Endothelial cell of umbilical vein (primary cell): Measurements from ENCODE around the gene RFX7. TPM values are rescaled to one million over a fixed set of nuclear protein-coding genes. Genes with fewer than 3 reads are reported as not detected.

ENCODE experiments used
- BruUV-seq: library from RNA; stranded (reverse); fragments of 400-500 nt; replicated peaks from 2 replicates; lab custom pipeline; 2021; lab: Mats Ljungman, UMichigan
- CTCF ChIA-PET: fragments of 300-600, 350-600 bp; sonication (Branson Sonifier 250); formaldehyde crosslinking; loops from one replicate; lab custom pipeline; 2021; ENCODE audit warnings: antibody characterized with exemption, inconsistent platforms; lab: Charles Lee
- POLR2A ChIA-PET: fragments of 300-600, 350-600 bp; sonication (Branson Sonifier 250); formaldehyde crosslinking; loops from one replicate; lab custom pipeline; 2021; ENCODE audit warnings: antibody characterized with exemption, inconsistent platforms; lab: Charles Lee
- DNase-seq: peaks from one replicate; pipeline ENCODE4 v3.0.0-alpha.2; 2011; ENCODE audit warnings: low read depth, low spot score
- FAIRE-seq: peaks from 2 replicates; lab custom pipeline; 2011; peaks lifted over from hg19 to GRCh38; lab: Jason Lieb, UNC
- H2AFZ ChIP-seq: 2 replicates; pipeline ENCODE4 v1.6.0; 2012; ENCODE audit warnings: low read depth, low read length, control low read depth, inconsistent platforms
- H3K27ac ChIP-seq: 2 replicates; pipeline ENCODE4 v1.5.1; 2011; ENCODE audit warnings: low read depth, mild to moderate bottlenecking, control low read depth, low read length, moderate library complexity; ENCODE audit not compliant: insufficient read depth
- H3K27me3 ChIP-seq, 2 experiments: 2 replicates each; pipeline versions ENCODE4 v1.6.0 to v1.6.1; 2011; ENCODE audit warnings: low read length in 2 of 2, mixed read lengths in 1 of 2; ENCODE audit not compliant: control insufficient read depth in 2 of 2, insufficient read depth in 2 of 2
- H3K36me3 ChIP-seq, 2 experiments: 2 replicates in 1 of 2; 3 replicates in 1 of 2; pipeline ENCODE4 v1.5.1; 2011; ENCODE audit warnings: low read length in 2 of 2, mild to moderate bottlenecking in 1 of 2, moderate library complexity in 1 of 2; ENCODE audit not compliant: control insufficient read depth in 2 of 2, insufficient read depth in 2 of 2; ENCODE audit errors: extremely low read depth in 1 of 2
- H3K4me1 ChIP-seq: 3 replicates; pipeline ENCODE4 v1.5.1; 2011; ENCODE audit warnings: mild to moderate bottlenecking, low read length; ENCODE audit not compliant: control insufficient read depth, insufficient read depth; ENCODE audit errors: extremely low read depth
- H3K4me2 ChIP-seq: 2 replicates; pipeline ENCODE4 v1.6.1; 2011; ENCODE audit warnings: low read length, control low read depth, mixed read lengths; ENCODE audit not compliant: insufficient read depth
- H3K4me3 ChIP-seq, 3 experiments: fragments of 200-600 bp in 1 of 3; sonication (generic), shearing (Covaris generic) in 1 of 3; replicated peaks in 1 of 3; 2 replicates each; pipeline ENCODE4 v1.5.1; 2011 to 2016; ENCODE audit warnings: control low read depth in 3 of 3, low read length in 3 of 3, mild to moderate bottlenecking in 2 of 3, inconsistent platforms in 1 of 3, low read depth in 1 of 3, moderate library complexity in 1 of 3; ENCODE audit not compliant: insufficient read depth in 1 of 3
- H3K79me2 ChIP-seq: 2 replicates; pipeline ENCODE4 v1.6.0; 2012; ENCODE audit warnings: low read length, inconsistent platforms; ENCODE audit not compliant: control insufficient read depth, insufficient read depth
- H3K9ac ChIP-seq: replicated peaks from 2 replicates; pipeline ENCODE3; 2011; ENCODE audit warnings: low read length, control low read depth; ENCODE audit not compliant: insufficient read depth; ENCODE audit errors: extremely low read depth
- H3K9me1 ChIP-seq: replicated peaks from 3 replicates; pipeline ENCODE4 v1.6.0; 2011; ENCODE audit warnings: mild to moderate bottlenecking, low read length; ENCODE audit not compliant: control insufficient read depth, insufficient read depth; ENCODE audit errors: extremely low read depth
- H3K9me3 ChIP-seq: replicated peaks from 2 replicates; pipeline ENCODE4 v1.5.1; 2012; ENCODE audit warnings: low read length, inconsistent platforms; ENCODE audit not compliant: control insufficient read depth, insufficient read depth
- H4K20me1 ChIP-seq: replicated peaks from 2 replicates; pipeline ENCODE3; 2011; ENCODE audit warnings: mild to moderate bottlenecking, low read length; ENCODE audit not compliant: control insufficient read depth, insufficient read depth; ENCODE audit errors: extremely low read depth
- CTCF ChIP-seq, 2 donors: IDR thresholded peaks; 1 replicate in 1 of 2; 2 replicates in 1 of 2; pipeline ENCODE4 v1.5.1; 2011; ENCODE audit warnings: low read length in 2 of 2, mild to moderate bottlenecking in 2 of 2, moderate library complexity in 2 of 2, control low read depth in 1 of 2, inconsistent platforms in 1 of 2, low read depth in 1 of 2; ENCODE audit not compliant: insufficient read depth in 1 of 2; ENCODE audit errors: extremely low read depth in 1 of 2
- EZH2 ChIP-seq: IDR thresholded peaks from 2 replicates; pipeline ENCODE4 v1.6.1; 2012; ENCODE audit warnings: borderline replicate concordance, low read depth, mild to moderate bottlenecking, moderate library complexity, low read length, inconsistent platforms; ENCODE audit not compliant: severe bottlenecking
- FOS ChIP-seq: IDR thresholded peaks from 2 replicates; pipeline ENCODE4 v1.6.1; 2011; ENCODE audit warnings: mild to moderate bottlenecking, low read length, moderate library complexity, borderline replicate concordance; ENCODE audit not compliant: insufficient read depth
- GATA2 ChIP-seq: IDR thresholded peaks from 2 replicates; pipeline ENCODE4 v1.7.0; 2011; ENCODE audit warnings: low read depth, mild to moderate bottlenecking, moderate library complexity, mixed read lengths, low read length; ENCODE audit not compliant: insufficient read length, insufficient read depth
- JUN ChIP-seq: IDR thresholded peaks from 2 replicates; pipeline ENCODE4 v1.6.1; 2011; ENCODE audit warnings: borderline replicate concordance, low read depth; ENCODE audit not compliant: insufficient read length, insufficient read depth
- MAX ChIP-seq: IDR thresholded peaks from 2 replicates; pipeline ENCODE4 v1.6.1; 2011; ENCODE audit not compliant: insufficient read depth, insufficient read length
- MYC ChIP-seq: IDR thresholded peaks from one replicate; pipeline ENCODE4 v1.6.1; 2011; ENCODE audit warnings: mild to moderate bottlenecking, low read depth, low read length
- POLR2A ChIP-seq: IDR thresholded peaks from 2 replicates; pipeline ENCODE4 v1.6.1; 2012; ENCODE audit warnings: low read depth, mild to moderate bottlenecking, control low read depth, low read length
- POLR2AphosphoS5 ChIP-seq: IDR thresholded peaks from 2 replicates; pipeline ENCODE4 v1.6.1; 2012; ENCODE audit warnings: low read depth, mild to moderate bottlenecking, control low read depth, low read length, moderate library complexity; ENCODE audit not compliant: insufficient read depth
- dilution Hi-C: fragments of 300-500 bp; cut with MboI; formaldehyde crosslinking; loops from one replicate; pipeline ENCODE4 v1.15.0; 2019; ENCODE audit warnings: low sequenced_read_pairs; ENCODE audit not compliant: extremely low pct_ligation_motif_present
- intact Hi-C: fragments of 100-400 bp; cut with micrococcal nuclease; formaldehyde crosslinking; loops from one replicate; pipeline ENCODE4 v1.10.0; 2022
- polyA plus RNA-seq, 4 experiments: library from polyadenylated mRNA; depleted of rRNA in 3 of 4; stranded (reverse) in 3 of 4; unstranded in 1 of 4; fragments of >200 nt; gene quantifications; 2 replicates each; pipeline versions ENCODE4 v1.2.1 to v1.2.3, GENCODE V29; 2011 to 2012; ENCODE audit warnings: missing spikeins in 1 of 4
- total RNA-seq: library from RNA; stranded (reverse); gene quantifications from 2 replicates; pipeline ENCODE4 v1.2.3, GENCODE V29; 2021

The RFX7 gene
- total and polyA plus RNA-seq, 2 donors (not counting 3 experiments of a cell fraction or from before 2014, with no cell fraction given) = 6.3 to 23.0 TPM

- peaks cover 4% of the 10 kb centered on the region for H3K4me1 ChIP-seq
- ChIA-PET CTCF (no interaction called here), POLR2A (no interaction called here)
- H3K79me2 ChIP-seq = peaks cover 63% of the 10 kb centered on the region
- no peak overlapping the region for H3K27ac ChIP-seq
- H3K9me1 ChIP-seq = no peaks in the 10 kb centered on the region
- intact Hi-C loops (no loop called here), dilution Hi-C loops (no loop called here)
- H4K20me1 ChIP-seq = peaks cover 2% of the 10 kb centered on the region
- H3K9me3 ChIP-seq = no peaks in the 10 kb centered on the region
- no peak overlapping the region for H2AFZ ChIP-seq
- no TSS peak for BruUV-seq
- TF ChIP-seq JUN (no peak), GATA2 (no peak), MYC (no peak), MAX (no peak), POLR2A (no peak), FOS (no peak), POLR2AphosphoS5 (no peak), EZH2 (no peak), CTCF (IDR thresholded peaks at IDR 0.05; ENCODE audit: extremely low read depth in 1 of 2, insufficient read depth in 1 of 2, low read depth in 1 of 2, low read length in 2 of 2) (no peak)
- DNase-seq (no peak), FAIRE-seq (no peak)
- H3K27me3 ChIP-seq = no peaks in the 10 kb centered on the region
- no peak overlapping the region for H3K4me2 ChIP-seq
- no peak overlapping the region for H3K4me3 ChIP-seq
- H3K36me3 ChIP-seq = no peaks in the 10 kb centered on the region
- no peak overlapping the region for H3K9ac ChIP-seq
Measured at GRCh38 chr15:56202701-56203100, 41.0 kb downstream of the RFX7 start.
